HepG2 (cell line): ENCODE results near the gene NELL2. TPM values are rescaled to one million over a fixed set of nuclear protein-coding genes. Genes with fewer than 3 reads are reported as not detected.

Experiments used
- ATAC-seq: fragments of 200-7000 bp; cut with Tn5 transposase; 3 replicates; pipeline ENCODE4 v1.9.1; 2020; ENCODE audit warnings: mild to moderate bottlenecking, moderate library complexity
- BruUV-seq: library from RNA; stranded (reverse); fragments of 400-500 nt; replicated peaks from 2 replicates; lab custom pipeline; 2021; lab: Mats Ljungman, UMichigan
- CTCF ChIA-PET: fragments of 300-600 bp; formaldehyde crosslinking; extraction: SDS; loops from one replicate; lab custom pipeline; 2021; ENCODE audit warnings: low total read pairs, inconsistent platforms, low intra/inter-chr PET ratio; lab: Yijun Ruan, JAX
- POLR2A ChIA-PET: fragments of 350-600 bp; sonication (Branson Sonifier 250); formaldehyde crosslinking; loops from one replicate; lab custom pipeline; 2020; ENCODE audit warnings: antibody characterized with exemption, inconsistent platforms; lab: Yijun Ruan, JAX
- DNase-seq: peaks from one replicate; pipeline ENCODE4 v3.0.0-alpha.2; 2015; ENCODE audit warnings: low spot score
- FAIRE-seq: peaks from 3 replicates; lab custom pipeline; 2011; peaks lifted over from hg19 to GRCh38; lab: Jason Lieb, UNC
- H2AFZ ChIP-seq: one replicate; pipeline ENCODE4 v1.6.1; 2011; ENCODE audit warnings: low read length, inconsistent platforms
- H3K27ac ChIP-seq: fragments of 300-600 bp; 3 replicates; pipeline ENCODE4 v1.8.0; 2011; ENCODE audit warnings: mixed run types, mild to moderate bottlenecking, mixed read lengths, low read length, inconsistent platforms; ENCODE audit not compliant: insufficient read depth; ENCODE audit errors: extremely low read length
- H3K27me3 ChIP-seq, 2 experiments: fragments of 200-600 bp in 1 of 2; 2 replicates in 1 of 2; 3 replicates in 1 of 2; pipeline versions ENCODE4 v1.6.0 to v1.8.0; 2011; ENCODE audit warnings: low read length in 2 of 2, mild to moderate bottlenecking in 2 of 2, moderate library complexity in 2 of 2, inconsistent platforms in 1 of 2; ENCODE audit not compliant: insufficient read depth in 2 of 2, control insufficient read depth in 1 of 2
- H3K36me3 ChIP-seq, 2 experiments: fragments of 200-600 bp in 1 of 2; replicated peaks in 1 of 2; 2 replicates in 1 of 2; 3 replicates in 1 of 2; pipeline versions ENCODE4 v1.5.1 to v1.8.0; 2011; ENCODE audit warnings: low read length in 2 of 2, inconsistent platforms in 1 of 2; ENCODE audit not compliant: insufficient read depth in 2 of 2, control insufficient read depth in 1 of 2
- H3K4me1 ChIP-seq: 2 replicates; pipeline ENCODE4 v1.5.1; 2012; ENCODE audit warnings: low read length, inconsistent platforms; ENCODE audit not compliant: insufficient read depth
- H3K4me2 ChIP-seq: 2 replicates; pipeline ENCODE4 v1.6.0; 2011; ENCODE audit warnings: low read depth, low read length, inconsistent platforms
- H3K4me3 ChIP-seq, 3 experiments: fragments of 200-600 bp in 1 of 3; sonication (generic), shearing (Covaris generic) in 1 of 3; replicated peaks in 1 of 3; 2 replicates each; pipeline ENCODE4 v1.5.1; 2011 to 2016; ENCODE audit warnings: low read length in 3 of 3, inconsistent platforms in 2 of 3, low read depth in 2 of 3, mild to moderate bottlenecking in 2 of 3, control low read depth in 1 of 3, mixed read lengths in 1 of 3; ENCODE audit not compliant: insufficient read depth in 1 of 3
- H3K79me2 ChIP-seq: one replicate; pipeline ENCODE4 v1.6.1; 2011; ENCODE audit warnings: low read length, inconsistent platforms; ENCODE audit not compliant: insufficient read depth
- H3K9ac ChIP-seq: 2 replicates; pipeline ENCODE4 v1.6.0; 2011; ENCODE audit warnings: mild to moderate bottlenecking, low read depth, low read length, inconsistent platforms; ENCODE audit not compliant: insufficient read depth
- H3K9me3 ChIP-seq: 2 replicates; pipeline ENCODE4 v1.5.1; 2012; ENCODE audit warnings: mild to moderate bottlenecking, low read length
- H4K20me1 ChIP-seq: 2 replicates; pipeline ENCODE4 v1.6.0; 2011; ENCODE audit warnings: inconsistent platforms, mild to moderate bottlenecking, low read length, moderate library complexity; ENCODE audit not compliant: insufficient read depth
- ARNTL ChIP-seq: sonication (generic); formaldehyde crosslinking; IDR thresholded peaks from 2 replicates; pipeline ENCODE4 v1.4.0; 2020; ENCODE audit warnings: mild to moderate bottlenecking, missing genetic modification reagents
- CHD2 ChIP-seq: IDR thresholded peaks from 2 replicates; pipeline ENCODE4 v1.6.1; 2011; ENCODE audit warnings: low read depth, low read length, improper control_type of control experiment
- E2F2 ChIP-seq: sonication (generic); formaldehyde crosslinking; IDR thresholded peaks from 2 replicates; pipeline ENCODE4 v1.4.0; 2020; ENCODE audit warnings: missing genetic modification reagents, borderline replicate concordance
- FOXM1 ChIP-seq: sonication (generic); formaldehyde crosslinking; IDR thresholded peaks from 2 replicates; pipeline ENCODE4 v1.5.0; 2020; ENCODE audit warnings: missing genetic modification reagents
- GABPB1 ChIP-seq: IDR thresholded peaks from 2 replicates; pipeline ENCODE4 v1.6.1; 2016; ENCODE audit warnings: mild to moderate bottlenecking, missing genetic modification reagents, moderate library complexity, missing compliant biosample characterization
- JUNB ChIP-seq: sonication (generic); formaldehyde crosslinking; IDR thresholded peaks from 2 replicates; pipeline ENCODE4 v1.8.0; 2022; ENCODE audit warnings: missing genetic modification reagents, mild to moderate bottlenecking, borderline replicate concordance
- JUND ChIP-seq: sonication (generic); formaldehyde crosslinking; IDR thresholded peaks from 2 replicates; pipeline ENCODE4 v1.8.0; 2022; ENCODE audit warnings: mild to moderate bottlenecking, missing genetic modification reagents
- KDM6A ChIP-seq: IDR thresholded peaks from 2 replicates; pipeline ENCODE4 v1.6.1; 2016; ENCODE audit warnings: low read depth
- MAX ChIP-seq: IDR thresholded peaks from 2 replicates; pipeline ENCODE4 v1.6.1; 2012; ENCODE audit warnings: inconsistent platforms
- PREB ChIP-seq: sonication (generic); formaldehyde crosslinking; IDR thresholded peaks from 2 replicates; pipeline ENCODE4 v1.4.0; 2020; ENCODE audit warnings: missing genetic modification reagents
- PRMT3 ChIP-seq: sonication (generic); formaldehyde crosslinking; IDR thresholded peaks from 2 replicates; pipeline ENCODE4 v1.8.1; 2022; ENCODE audit warnings: low read depth, mild to moderate bottlenecking, moderate library complexity, missing genetic modification reagents, borderline replicate concordance
- RARG ChIP-seq: sonication (generic); formaldehyde crosslinking; IDR thresholded peaks from 2 replicates; pipeline ENCODE4 v1.4.0; 2020; ENCODE audit warnings: low read depth, mild to moderate bottlenecking, missing genetic modification reagents
- RFX1 ChIP-seq: fragments of 450-650 bp; IDR thresholded peaks from 2 replicates; pipeline ENCODE4 v1.6.1; 2017
- SNRNP70 ChIP-seq: fragments of 200-400 bp; formaldehyde crosslinking; IDR thresholded peaks from 2 replicates; pipeline ENCODE4 v1.6.1; 2017; ENCODE audit warnings: mild to moderate bottlenecking, low read depth, low read length, moderate library complexity
- SP140L ChIP-seq: sonication (generic); formaldehyde crosslinking; IDR thresholded peaks from 2 replicates; pipeline ENCODE4 v1.4.0; 2020; ENCODE audit warnings: missing genetic modification reagents, borderline replicate concordance
- XBP1 ChIP-seq: sonication (generic); formaldehyde crosslinking; IDR thresholded peaks from 2 replicates; pipeline ENCODE4 v1.5.0; 2020; ENCODE audit warnings: missing genetic modification reagents
- ZNF230 ChIP-seq: sonication (generic); formaldehyde crosslinking; IDR thresholded peaks from 2 replicates; pipeline ENCODE4 v1.4.0; 2020; ENCODE audit warnings: mild to moderate bottlenecking, missing genetic modification reagents
- ZNF720 ChIP-seq: sonication (generic); formaldehyde crosslinking; IDR thresholded peaks from 2 replicates; pipeline ENCODE4 v1.4.0; 2020; ENCODE audit warnings: missing genetic modification reagents
- ZSCAN30 ChIP-seq: sonication (generic); formaldehyde crosslinking; IDR thresholded peaks from 2 replicates; pipeline ENCODE4 v1.5.0; 2020; ENCODE audit warnings: mild to moderate bottlenecking, missing genetic modification reagents
- WGBS: methylation state at CpG from one replicate; pipeline ENCODE4 v1.1.6; 2017; ENCODE audit warnings: low lambda C conversion rate; 5-methylcytosine and 5-hydroxymethylcytosine counted together
- in situ Hi-C: cut with HindIII; loops from 2 replicates; pipeline ENCODE4 v1.10.0; 2017; ENCODE audit warnings: low pct_unique_long_range_greater_than_20kb; ENCODE audit not compliant: extremely low pct_ligation_motif_present
- intact Hi-C: fragments of 100-400 bp; cut with micrococcal nuclease; formaldehyde crosslinking; loops from one replicate; pipeline ENCODE4 v1.10.0; 2022; ENCODE audit not compliant: unreplicated experiment
- polyA plus RNA-seq, 8 experiments: library from polyadenylated mRNA; depleted of rRNA in 3 of 8; stranded (reverse) in 7 of 8; unstranded in 1 of 8; fragments of >200 nt; fragmentation: Illumina TruSeq in 4 of 8; extraction: Trizol in 4 of 8; gene quantifications; 2 replicates each; pipeline versions ENCODE4 v1.2.1 to v1.2.3, GENCODE V29; 2011 to 2016; ENCODE audit warnings: low read depth in 4 of 8, missing spikeins in 1 of 8, mixed read lengths in 1 of 8; ENCODE audit not compliant: insufficient read depth in 1 of 8
- total RNA-seq, 5 experiments: library from RNA; depleted of rRNA; stranded (reverse); fragments of >200 nt; fragmentation: Illumina TruSeq; extraction: Trizol; gene quantifications; 2 replicates each; pipeline ENCODE4 v1.2.3, GENCODE V29; 2016; ENCODE audit warnings: low read depth in 1 of 5

Gene NELL2
- total and polyA plus RNA-seq, 2 of the 13 experiments (the other 11 are each of a cell fraction or from before 2014, with no cell fraction given), result 0.11 TPM; not detected in 1

- H3K79me2 ChIP-seq, result no peaks in the 10 kb centered on the region
- no TSS peak for BruUV-seq
- peaks cover 32% of the 10 kb centered on the region for H3K9me3 ChIP-seq
- in situ Hi-C loops, result no loop called here
- FAIRE-seq (no peak), ATAC-seq (no peak), DNase-seq (no peak)
- TF ChIP-seq ARNTL (CRISPR knock-in tag), result no peak
- TF ChIP-seq SP140L, result no peak
- TF ChIP-seq PRMT3 (CRISPR knock-in tag), result no peak
- TF ChIP-seq GABPB1 (CRISPR knock-in tag), result no peak
- no peak for TF ChIP-seq JUNB (CRISPR knock-in tag)
- TF ChIP-seq RARG (CRISPR knock-in tag), result no peak
- TF ChIP-seq FOXM1 (CRISPR knock-in tag), result no peak
- no peak for TF ChIP-seq SNRNP70
- TF ChIP-seq ZSCAN30 (CRISPR knock-in tag), result no peak
- no peak for TF ChIP-seq JUND (CRISPR knock-in tag)
- no peak for TF ChIP-seq KDM6A (CRISPR knock-in tag)
- no peak for TF ChIP-seq MAX
- TF ChIP-seq XBP1 (CRISPR knock-in tag), result no peak
- no peak for TF ChIP-seq E2F2 (CRISPR knock-in tag)
- TF ChIP-seq ZNF230 (CRISPR knock-in tag), result no peak
- TF ChIP-seq RFX1, result no peak
- no peak for TF ChIP-seq CHD2
- TF ChIP-seq ZNF720 (CRISPR knock-in tag), result no peak
- TF ChIP-seq PREB (CRISPR knock-in tag), result no peak
- no peaks in the 10 kb centered on the region for H3K4me1 ChIP-seq
- H3K27me3 ChIP-seq, result no peaks in the 10 kb centered on the region
- intact Hi-C loops, result no loop called here
- ChIA-PET POLR2A (no interaction called here), CTCF (no interaction called here)
- no peak overlapping the region for H3K4me2 ChIP-seq
- no peaks in the 10 kb centered on the region for H4K20me1 ChIP-seq
- no peak overlapping the region for H3K4me3 ChIP-seq
- H3K36me3 ChIP-seq, result no peaks in the 10 kb centered on the region
- no peak overlapping the region for H3K9ac ChIP-seq
- WGBS, result 0% methylated on average over 1 of the region's 1 CpG
- no peak overlapping the region for H3K27ac ChIP-seq
- H2AFZ ChIP-seq, result no peak overlapping the region
These were observed 147.5 kb downstream of the NELL2 start for GRCh38 chr12:44728566-44728965.
